SK-N-SH (cell line): ENCODE results near the gene RECK. TPM values are rescaled to one million over a fixed set of nuclear protein-coding genes. Genes with fewer than 3 reads are reported as not detected.

Source experiments
- CTCF ChIA-PET: fragments of 300-600, 350-600 bp; formaldehyde crosslinking; extraction: SDS; loops from one replicate; lab custom pipeline; 2021; lab: Yijun Ruan, JAX
- POLR2A ChIA-PET: fragments of 350-600 bp; sonication (Branson Sonifier 250); formaldehyde crosslinking; extraction: SDS; loops from one replicate; lab custom pipeline; 2020; ENCODE audit warnings: antibody characterized with exemption, inconsistent platforms; lab: Yijun Ruan, JAX
- DNase-seq: peaks from one replicate; pipeline ENCODE4 v3.0.0; 2012
- H2AFZ ChIP-seq: fragments of 200-600 bp; sonication (generic); 2 replicates; pipeline ENCODE4 v1.8.1; 2016; ENCODE audit warnings: antibody characterized with exemption, mild to moderate bottlenecking, low read depth
- H3F3A ChIP-seq: fragments of 200-600 bp; sonication (generic); replicated peaks from 2 replicates; pipeline ENCODE3; 2016; ENCODE audit warnings: antibody characterized with exemption, mild to moderate bottlenecking; ENCODE audit not compliant: insufficient read depth
- H3K27ac ChIP-seq, 2 experiments: fragments of 200-500 bp in 1 of 2; fragments of 200-600 bp in 1 of 2; sonication (Bioruptor generic) in 1 of 2; sonication (generic), shearing (Covaris generic) in 1 of 2; 2 replicates each; pipeline versions ENCODE4 v1.5.1 to v1.6.1; 2014 to 2016; ENCODE audit warnings: low read depth in 2 of 2, inconsistent platforms in 1 of 2, low read length in 1 of 2, mild to moderate bottlenecking in 1 of 2, mixed read lengths in 1 of 2
- H3K27me3 ChIP-seq: fragments of 200-600 bp; sonication (generic), shearing (Covaris generic); 2 replicates; pipeline ENCODE4 v1.6.1; 2016; ENCODE audit warnings: mixed run types; ENCODE audit not compliant: insufficient read depth
- H3K36me3 ChIP-seq, 2 experiments: fragments of 200-500 bp in 1 of 2; fragments of 200-600 bp in 1 of 2; sonication (Bioruptor generic) in 1 of 2; sonication (generic) in 1 of 2; replicated peaks in 1 of 2; 2 replicates each; pipeline versions ENCODE3 to v1.5.1; 2014 to 2016; ENCODE audit warnings: low read length in 1 of 2, mild to moderate bottlenecking in 1 of 2; ENCODE audit not compliant: insufficient read depth in 2 of 2, control insufficient read depth in 1 of 2
- H3K4me1 ChIP-seq, 2 experiments: fragments of 200-500 bp in 1 of 2; fragments of 200-600 bp in 1 of 2; sonication (Bioruptor generic) in 1 of 2; sonication (generic), shearing (Covaris generic) in 1 of 2; 2 replicates each; pipeline versions ENCODE4 v1.5.1 to v1.6.1; 2014 to 2016; ENCODE audit warnings: low read depth in 1 of 2, low read length in 1 of 2, mixed run types in 1 of 2; ENCODE audit not compliant: insufficient read depth in 2 of 2, control insufficient read depth in 1 of 2
- H3K4me2 ChIP-seq: fragments of 200-600 bp; sonication (generic), shearing (Covaris generic); 2 replicates; pipeline ENCODE4 v1.6.1; 2017; ENCODE audit warnings: mixed run types
- H3K4me3 ChIP-seq, 2 experiments: fragments of 200-500 bp in 1 of 2; fragments of 200-600 bp in 1 of 2; sonication (Bioruptor generic) in 1 of 2; sonication (generic), shearing (Covaris generic) in 1 of 2; 2 replicates each; pipeline versions ENCODE4 v1.5.1 to v1.8.1; 2014 to 2016; ENCODE audit warnings: low read depth in 2 of 2, inconsistent platforms in 1 of 2, low read length in 1 of 2, mild to moderate bottlenecking in 1 of 2, mixed read lengths in 1 of 2, moderate library complexity in 1 of 2
- H3K79me2 ChIP-seq: fragments of 200-600 bp; sonication (generic); 2 replicates; pipeline ENCODE4 v1.8.1; 2017; ENCODE audit warnings: mild to moderate bottlenecking; ENCODE audit not compliant: insufficient read depth
- H3K9ac ChIP-seq: fragments of 200-600 bp; sonication (generic); 2 replicates; pipeline ENCODE4 v1.6.1; 2017; ENCODE audit warnings: mixed run types
- H3K9me2 ChIP-seq: fragments of 200-600 bp; sonication (generic); 2 replicates; pipeline ENCODE4 v1.6.1; 2017; ENCODE audit warnings: mixed run types
- H3K9me3 ChIP-seq: fragments of 200-600 bp; sonication (generic); 2 replicates; pipeline ENCODE4 v1.6.1; 2017; ENCODE audit warnings: mixed run types, mild to moderate bottlenecking, moderate library complexity
- H4K20me1 ChIP-seq: fragments of 200-600 bp; sonication (generic); 2 replicates; pipeline ENCODE4 v1.6.1; 2017; ENCODE audit warnings: mild to moderate bottlenecking, mixed run types; ENCODE audit not compliant: insufficient read depth
- EP300 ChIP-seq, 2 experiments: IDR thresholded peaks; 2 replicates each; pipeline versions ENCODE4 v1.4.0 to v1.6.1; 2012; ENCODE audit warnings: borderline replicate concordance in 1 of 2, low read depth in 1 of 2, low read length in 1 of 2
- FOXJ3 ChIP-seq: sonication (generic); formaldehyde crosslinking; IDR thresholded peaks from 2 replicates; pipeline ENCODE4 v1.5.1; 2020; ENCODE audit warnings: mild to moderate bottlenecking, missing genetic modification reagents
- GATA2 ChIP-seq: sonication (generic); formaldehyde crosslinking; IDR thresholded peaks from 2 replicates; pipeline ENCODE4 v1.5.0; 2020; ENCODE audit warnings: mild to moderate bottlenecking, missing genetic modification reagents
- JUND ChIP-seq: IDR thresholded peaks from 2 replicates; pipeline ENCODE4 v1.4.0; 2012
- POLR2AphosphoS5 ChIP-seq: IDR thresholded peaks from 2 replicates; pipeline ENCODE4 v1.6.1; 2012; ENCODE audit warnings: low read depth, low read length
- SMC3 ChIP-seq: IDR thresholded peaks from 2 replicates; pipeline ENCODE4 v1.6.1; 2012; ENCODE audit warnings: low read depth, low read length, improper control_type of control experiment
- TCF12 ChIP-seq: IDR thresholded peaks from 2 replicates; pipeline ENCODE4 v1.4.0; 2012
- TEAD4 ChIP-seq: IDR thresholded peaks from 2 replicates; pipeline ENCODE4 v1.4.0; 2012; ENCODE audit warnings: mild to moderate bottlenecking, borderline replicate concordance; ENCODE audit not compliant: insufficient read depth
- ZBTB33 ChIP-seq: IDR thresholded peaks from 2 replicates; pipeline ENCODE4 v1.4.0; 2012; ENCODE audit warnings: low read depth, borderline replicate concordance
- WGBS: methylation state at CpG from one replicate; pipeline ENCODE4 v1.1.6; 2017; ENCODE audit warnings: low lambda C conversion rate; 5-methylcytosine and 5-hydroxymethylcytosine counted together
- polyA plus RNA-seq, 3 experiments: library from polyadenylated mRNA; depleted of rRNA; stranded (reverse); fragments of >200 nt; gene quantifications; 2 replicates each; pipeline ENCODE4 v1.2.3, GENCODE V29; 2012
- TF ChIP-seq, protein P1 (sequence below): IDR thresholded peaks from 2 replicates; pipeline ENCODE4; 2012

RECK gene
- polyA plus RNA-seq, 1 of the 3 experiments (the other 2 are of a cell fraction), result 22.8 TPM

GRCh38 chr9:36112516-36112915 is 75.8 kb downstream of the RECK start:
- H3K9me2 ChIP-seq, result no peaks in the 10 kb centered on the region
- peaks cover 20 to 39% of the 10 kb centered on the region in 2 experiments for H3K36me3 ChIP-seq
- H3K79me2 ChIP-seq, result no peaks in the 10 kb centered on the region
- H3F3A ChIP-seq, result peaks cover 14% of the 10 kb centered on the region
- H3K9me3 ChIP-seq, result no peaks in the 10 kb centered on the region
- no peak for DNase-seq
- no peak overlapping the region for H2AFZ ChIP-seq
- H3K27ac ChIP-seq, result peak overlapping the region in 1 of 2 experiments; percentile 40; a peak in 2 of 4 replicates
- TF ChIP-seq ZBTB33 (no peak), GATA2 (CRISPR knock-in tag) (peak; percentile 25; the same call in 1 of the 2 replicates)
- TF ChIP-seq, all 33 proteins: peak for 1
- Histone ChIP-seq H3K4me3 (no peak overlapping the region), H3K9ac (no peak overlapping the region), H3K4me1 (peaks cover 0 to 7% of the 10 kb centered on the region in 2 experiments; a peak in 2 of 4 replicates), H3K4me2 (no peak overlapping the region), H4K20me1 (no peaks in the 10 kb centered on the region), H3K27me3 (no peaks in the 10 kb centered on the region)
- WGBS, result 90% methylated on average over 3 of the region's 3 CpGs
- ChIA-PET CTCF (interaction anchor here (1.0 to 11.7 kb wide), 3 partner anchors 11 to 54 kb away, joined by 3 to 76 read pairs (median 9); no protein-coding TSS in a partner anchor), POLR2A (no interaction called here)

GRCh38 chr9:36113999-36114398 is 77.3 kb downstream of the RECK start:
- no peaks in the 10 kb centered on the region for H3K9me3 ChIP-seq
- no peak overlapping the region for H2AFZ ChIP-seq
- POLR2A ChIA-PET, result no interaction called here
- TF ChIP-seq EP300 (IDR thresholded peaks at IDR 0.05; ENCODE audit: borderline replicate concordance in 1 of 2, low read depth in 1 of 2, low read length in 1 of 2) (peak in 1 of 2 experiments; percentile 42; a peak in 1 of 4 replicates), FOXJ3 (CRISPR knock-in tag) (no peak), TCF12 (peak; percentile 73), POLR2AphosphoS5 (0 out of 2 replicates have a peak, but pooled peaks have one; percentile 19), TEAD4 (peak; percentile 58; the same call in 1 of the 2 replicates), SMC3 (no peak), JUND (peak; percentile 36; the same call in 1 of the 2 replicates)
- TF ChIP-seq, protein P1, sequence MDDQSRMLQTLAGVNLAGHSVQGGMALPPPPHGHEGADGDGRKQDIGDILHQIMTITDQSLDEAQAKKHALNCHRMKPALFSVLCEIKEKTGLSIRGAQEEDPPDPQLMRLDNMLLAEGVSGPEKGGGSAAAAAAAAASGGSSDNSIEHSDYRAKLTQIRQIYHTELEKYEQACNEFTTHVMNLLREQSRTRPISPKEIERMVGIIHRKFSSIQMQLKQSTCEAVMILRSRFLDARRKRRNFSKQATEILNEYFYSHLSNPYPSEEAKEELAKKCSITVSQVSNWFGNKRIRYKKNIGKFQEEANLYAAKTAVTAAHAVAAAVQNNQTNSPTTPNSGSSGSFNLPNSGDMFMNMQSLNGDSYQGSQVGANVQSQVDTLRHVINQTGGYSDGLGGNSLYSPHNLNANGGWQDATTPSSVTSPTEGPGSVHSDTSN, result peak; percentile 71
- peak overlapping the region; percentile 33 to 45; a peak in 2 of 4 replicates for H3K27ac ChIP-seq
- H3F3A ChIP-seq, result peaks cover 11% of the 10 kb centered on the region
- H3K4me3 ChIP-seq, result no peak overlapping the region
- no peak overlapping the region for H3K4me2 ChIP-seq
- H3K79me2 ChIP-seq, result no peaks in the 10 kb centered on the region
- H4K20me1 ChIP-seq, result no peaks in the 10 kb centered on the region
- CTCF ChIA-PET, result interaction anchor here (0.7 to 11.7 kb wide), 2 partner anchors 12 to 215 kb away, joined by 3 to 76 read pairs; no protein-coding TSS in a partner anchor
- no peak overlapping the region for H3K9ac ChIP-seq
- no peaks in the 10 kb centered on the region for H3K27me3 ChIP-seq
- H3K9me2 ChIP-seq, result no peaks in the 10 kb centered on the region
- WGBS, result 36% methylated on average over 2 of the region's 2 CpGs
- H3K4me1 ChIP-seq, result peaks cover 0 to 7% of the 10 kb centered on the region in 2 experiments; a peak in 2 of 4 replicates
- H3K36me3 ChIP-seq, result peaks cover 17 to 32% of the 10 kb centered on the region in 2 experiments
- no peak for DNase-seq
